RPMI8226 (cell line): Measurements from ENCODE around the gene TMEM250.
"Not testable (repeated sequence)": the region's sequence is repeated elsewhere in the genome, so short reads cannot be mapped to it uniquely, and the experiment has no call there.

Experiments
- DNase-seq: peaks from one replicate; pipeline ENCODE4 v3.0.0-alpha.2; 2015

Gene TMEM250

GRCh38 chr9:136118320-136119060, at the start of gene TMEM250:
TSS of gene TMEM250 (minus strand) at chr9:136118875. CDS start at chr9:136116900, 1,975 bp downstream.
- DNase-seq, result peak; percentile 99

- DNase-seq, result no peak
Measured at GRCh38 chr9:136163248-136163850, 44.7 kb upstream of the TMEM250 start.

GRCh38 chr9:136160995-136161610, 42.4 kb upstream of the TMEM250 start:
- DNase-seq, result no peak

GRCh38 chr9:136160381-136160841, 41.7 kb upstream of the TMEM250 start:
- DNase-seq, result no peak

GRCh38 chr9:136159851-136160250, 41.2 kb upstream of the TMEM250 start:
- no peak for DNase-seq

GRCh38 chr9:136157477-136158265, 39.0 kb upstream of the TMEM250 start:
- no peak for DNase-seq

GRCh38 chr9:136156209-136157120, 37.8 kb upstream of the TMEM250 start:
- no peak for DNase-seq

GRCh38 chr9:136155576-136155975, 36.9 kb upstream of the TMEM250 start:
- DNase-seq, result no peak

- no peak for DNase-seq
Measured at GRCh38 chr9:136154943-136155342, 36.3 kb upstream of the TMEM250 start.

GRCh38 chr9:136153381-136154065, 34.8 kb upstream of the TMEM250 start:
- peak; percentile 44 for DNase-seq

GRCh38 chr9:136152931-136153330, 34.3 kb upstream of the TMEM250 start:
- DNase-seq, result no peak

GRCh38 chr9:136152543-136152866, 33.8 kb upstream of the TMEM250 start:
- DNase-seq, result no peak

- DNase-seq, result no peak
Measured at GRCh38 chr9:136151848-136152542, 33.3 kb upstream of the TMEM250 start.

- no peak for DNase-seq
Measured at GRCh38 chr9:136151214-136151804, 32.6 kb upstream of the TMEM250 start.

GRCh38 chr9:136150664-136151213, 32.1 kb upstream of the TMEM250 start:
- DNase-seq, result not testable (repeated sequence)

- no peak for DNase-seq
Measured at GRCh38 chr9:136149853-136150252, 31.2 kb upstream of the TMEM250 start.

- DNase-seq, result no peak
Measured at GRCh38 chr9:136149337-136149736, 30.7 kb upstream of the TMEM250 start.

- DNase-seq, result no peak
Measured at GRCh38 chr9:136148766-136149165, 30.1 kb upstream of the TMEM250 start.

- peak; percentile 41 for DNase-seq
Measured at GRCh38 chr9:136147890-136148714, 29.4 kb upstream of the TMEM250 start.
